Astrocyte (in vitro differentiated cells and primary cell): Measurements from ENCODE around the gene TEX54. TPM values are rescaled to one million over a fixed set of nuclear protein-coding genes. Genes with fewer than 3 reads are reported as not detected.

Experiments used
- DNase-seq: peaks from one replicate; pipeline ENCODE4 v3.0.0-alpha.2; 2010; ENCODE audit warnings: low read depth
- FAIRE-seq: peaks from 2 replicates; lab custom pipeline; 2011; peaks lifted over from hg19 to GRCh38; lab: Jason Lieb, UNC
- H2AFZ ChIP-seq: 2 replicates; pipeline ENCODE4 v1.6.0; 2012; ENCODE audit warnings: low read depth, low read length, inconsistent platforms
- H3K27ac ChIP-seq: 2 replicates; pipeline ENCODE4 v1.5.1; 2011; ENCODE audit warnings: low read depth, low read length, inconsistent platforms
- H3K27me3 ChIP-seq: 2 replicates; pipeline ENCODE4 v1.6.0; 2011; ENCODE audit warnings: low read length, inconsistent platforms; ENCODE audit not compliant: insufficient read depth
- H3K36me3 ChIP-seq: 2 replicates; pipeline ENCODE4 v1.5.1; 2011; ENCODE audit warnings: low read length, inconsistent platforms; ENCODE audit not compliant: insufficient read depth
- H3K4me1 ChIP-seq: 2 replicates; pipeline ENCODE4 v1.5.1; 2011; ENCODE audit warnings: low read length, inconsistent platforms; ENCODE audit not compliant: insufficient read depth
- H3K4me2 ChIP-seq: 2 replicates; pipeline ENCODE4 v1.6.0; 2012; ENCODE audit warnings: low read length, inconsistent platforms
- H3K4me3 ChIP-seq: 2 replicates; pipeline ENCODE4 v1.5.1; 2011; ENCODE audit warnings: low read depth, mild to moderate bottlenecking, low read length, inconsistent platforms; ENCODE audit not compliant: insufficient read depth
- H3K79me2 ChIP-seq: 2 replicates; pipeline ENCODE4 v1.6.0; 2012; ENCODE audit warnings: mild to moderate bottlenecking, low read length, inconsistent platforms; ENCODE audit not compliant: insufficient read depth
- H3K9ac ChIP-seq: 2 replicates; pipeline ENCODE4 v1.6.0; 2012; ENCODE audit warnings: mild to moderate bottlenecking, low read length, inconsistent platforms
- H3K9me3 ChIP-seq: 2 replicates; pipeline ENCODE4 v1.5.1; 2012; ENCODE audit warnings: low read depth, mild to moderate bottlenecking, low read length, inconsistent platforms; ENCODE audit not compliant: insufficient read depth
- H4K20me1 ChIP-seq: 2 replicates; pipeline ENCODE4 v1.6.0; 2012; ENCODE audit warnings: low read length, inconsistent platforms; ENCODE audit not compliant: insufficient read depth
- H3K27ac Mint-ChIP-seq: one replicate; pipeline ENCODE4 v1.8.0; 2021; ENCODE audit warnings: mild to moderate bottlenecking, mixed read lengths; ENCODE audit not compliant: unreplicated experiment
- H3K27me3 Mint-ChIP-seq: one replicate; pipeline ENCODE4 v1.8.0; 2021; ENCODE audit warnings: low read depth, mixed read lengths; ENCODE audit not compliant: unreplicated experiment
- H3K36me3 Mint-ChIP-seq: one replicate; pipeline ENCODE4 v1.8.0; 2021; ENCODE audit warnings: low read depth, mixed read lengths; ENCODE audit not compliant: unreplicated experiment
- H3K4me1 Mint-ChIP-seq: one replicate; pipeline ENCODE4 v1.8.0; 2021; ENCODE audit warnings: low read depth, mixed read lengths; ENCODE audit not compliant: unreplicated experiment
- H3K4me3 Mint-ChIP-seq: one replicate; pipeline ENCODE4 v1.8.0; 2021; ENCODE audit warnings: mild to moderate bottlenecking, moderate library complexity, mixed read lengths; ENCODE audit not compliant: unreplicated experiment
- H3K9me3 Mint-ChIP-seq: one replicate; pipeline ENCODE4 v1.8.0; 2021; ENCODE audit warnings: mild to moderate bottlenecking, mixed read lengths; ENCODE audit not compliant: unreplicated experiment
- EZH2 ChIP-seq: IDR thresholded peaks from 2 replicates; pipeline ENCODE4 v1.6.1; 2012; ENCODE audit warnings: mild to moderate bottlenecking, low read length, inconsistent platforms; ENCODE audit not compliant: insufficient read depth
- total RNA-seq: library from RNA; stranded (reverse); gene quantifications from 2 replicates; pipeline ENCODE4 v1.2.1, GENCODE V29; 2021
- TF ChIP-seq, protein P1 (sequence below): IDR thresholded peaks from 2 replicates; pipeline ENCODE4 v1.5.1; 2011; ENCODE audit warnings: low read depth, mild to moderate bottlenecking, inconsistent platforms, low read length, moderate library complexity; ENCODE audit not compliant: insufficient read depth

The TEX54 gene
- total RNA-seq, 1 donor from 2014 or later, result not detected

DNA sequence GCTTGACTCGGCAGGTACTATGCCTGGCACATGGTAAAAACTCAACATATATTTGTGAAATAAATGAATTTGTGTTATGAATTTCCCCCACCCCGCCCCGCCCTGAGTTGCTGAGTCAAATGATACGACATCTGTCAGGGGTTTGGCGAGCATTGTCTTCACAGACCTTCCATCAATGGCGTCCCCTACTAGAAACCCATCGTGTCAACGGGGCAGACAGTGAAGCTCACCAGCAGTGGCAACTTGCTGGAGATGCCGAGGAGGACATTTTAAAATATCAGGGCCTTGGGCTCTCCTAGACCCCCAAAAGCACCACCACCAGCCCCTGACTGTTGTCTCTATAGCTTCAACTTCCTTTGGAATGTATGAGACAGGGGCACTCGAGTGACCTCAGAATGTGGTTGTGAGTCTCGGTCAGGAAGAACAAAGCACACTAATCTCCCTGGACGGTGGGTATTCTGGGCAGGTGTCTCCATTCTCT, 26.6 kb downstream of the TEX54 start:
- peaks cover 24% of the 10 kb centered on the region for H3K4me1 Mint-ChIP-seq
- no peaks in the 10 kb centered on the region for H3K9me3 Mint-ChIP-seq
- Histone ChIP-seq H3K9me3 (no peaks in the 10 kb centered on the region), H3K4me3 (peak overlapping the region; percentile 85), H3K79me2 (peaks cover 40% of the 10 kb centered on the region), H3K27me3 (no peaks in the 10 kb centered on the region), H3K4me2 (peak overlapping the region; percentile 90), H3K36me3 (peaks cover 11% of the 10 kb centered on the region), H4K20me1 (peaks cover 38% of the 10 kb centered on the region), H3K27ac (peak overlapping the region; percentile 73), H2AFZ (peak overlapping the region; percentile 48), H3K9ac (peak overlapping the region; percentile 96), H3K4me1 (peaks cover 21% of the 10 kb centered on the region)
- no peaks in the 10 kb centered on the region for H3K27me3 Mint-ChIP-seq
- TF ChIP-seq, protein P1, sequence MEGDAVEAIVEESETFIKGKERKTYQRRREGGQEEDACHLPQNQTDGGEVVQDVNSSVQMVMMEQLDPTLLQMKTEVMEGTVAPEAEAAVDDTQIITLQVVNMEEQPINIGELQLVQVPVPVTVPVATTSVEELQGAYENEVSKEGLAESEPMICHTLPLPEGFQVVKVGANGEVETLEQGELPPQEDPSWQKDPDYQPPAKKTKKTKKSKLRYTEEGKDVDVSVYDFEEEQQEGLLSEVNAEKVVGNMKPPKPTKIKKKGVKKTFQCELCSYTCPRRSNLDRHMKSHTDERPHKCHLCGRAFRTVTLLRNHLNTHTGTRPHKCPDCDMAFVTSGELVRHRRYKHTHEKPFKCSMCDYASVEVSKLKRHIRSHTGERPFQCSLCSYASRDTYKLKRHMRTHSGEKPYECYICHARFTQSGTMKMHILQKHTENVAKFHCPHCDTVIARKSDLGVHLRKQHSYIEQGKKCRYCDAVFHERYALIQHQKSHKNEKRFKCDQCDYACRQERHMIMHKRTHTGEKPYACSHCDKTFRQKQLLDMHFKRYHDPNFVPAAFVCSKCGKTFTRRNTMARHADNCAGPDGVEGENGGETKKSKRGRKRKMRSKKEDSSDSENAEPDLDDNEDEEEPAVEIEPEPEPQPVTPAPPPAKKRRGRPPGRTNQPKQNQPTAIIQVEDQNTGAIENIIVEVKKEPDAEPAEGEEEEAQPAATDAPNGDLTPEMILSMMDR, result no peak
- no peak for TF ChIP-seq EZH2
- peak overlapping the region; percentile 92 for H3K27ac Mint-ChIP-seq
- H3K4me3 Mint-ChIP-seq, result peak overlapping the region; percentile 98
- peaks cover 26% of the 10 kb centered on the region for H3K36me3 Mint-ChIP-seq
- DNase-seq (peak; percentile 35), FAIRE-seq (no peak)

DNA sequence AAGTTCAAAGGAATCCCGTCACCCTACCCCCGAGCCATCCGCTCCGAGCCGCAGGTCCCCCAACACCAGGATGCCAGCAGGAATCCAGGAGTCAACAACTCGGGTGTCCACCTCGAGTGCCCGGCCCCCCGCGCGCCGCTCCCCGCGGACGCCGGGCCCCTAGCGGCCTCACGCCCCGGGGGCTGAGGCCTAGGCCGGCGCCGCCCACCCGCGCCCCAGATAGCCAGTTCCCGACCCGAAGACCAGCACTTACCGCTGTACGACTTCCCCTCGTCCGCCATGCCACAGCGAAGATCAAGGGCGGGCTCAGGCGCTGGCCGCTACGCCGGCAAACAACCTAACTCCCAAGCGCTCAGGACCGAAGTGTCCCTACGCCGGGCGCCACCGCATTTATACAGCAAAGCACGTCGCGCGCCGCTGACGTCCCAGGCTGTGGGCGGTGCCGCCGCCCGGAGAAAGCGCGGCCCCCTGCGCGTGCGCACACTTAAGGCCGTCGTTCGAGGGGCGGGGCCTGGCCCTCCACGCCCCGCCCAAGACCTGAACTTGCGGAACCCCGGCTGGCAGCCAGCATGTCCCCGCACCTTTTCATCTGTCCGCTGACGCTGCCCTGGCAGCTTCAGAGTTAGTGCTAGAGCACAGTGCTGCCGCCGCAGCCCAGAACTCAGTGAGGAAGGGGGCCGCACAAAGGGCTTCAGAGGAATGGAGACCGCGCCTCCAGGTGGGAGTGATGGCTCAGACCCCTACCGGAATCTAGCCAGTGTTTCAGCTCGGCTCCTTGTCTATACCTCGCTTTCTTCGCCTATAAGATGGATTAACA, 27.4 kb downstream of the TEX54 start, which contains the start of gene NXF1:
Gene NXF1, minus strand, starts transcription at position 365 of the 817 bp plus-strand sequence. Its CDS starts 84 bp downstream, at position 281.
- Histone ChIP-seq H3K4me3 (peak within 1 kb of the TSS; percentile 85), H3K9me3 (no peaks in the 10 kb centered on the region), H3K36me3 (peaks cover 14% of the 10 kb centered on the region), H3K27ac (peak within 1 kb of the TSS; percentile 73), H4K20me1 (peaks cover 41% of the 10 kb centered on the region), H2AFZ (peak within 1 kb of the TSS; percentile 48), H3K27me3 (no peaks in the 10 kb centered on the region), H3K79me2 (peaks cover 43% of the 10 kb centered on the region), H3K9ac (peak within 1 kb of the TSS; percentile 96), H3K4me1 (peaks cover 21% of the 10 kb centered on the region), H3K4me2 (peak within 1 kb of the TSS; percentile 90)
- peak within 1 kb of the TSS; percentile 94 for H3K27ac Mint-ChIP-seq
- peak within 1 kb of the TSS; percentile 98 for H3K4me3 Mint-ChIP-seq
- peak; percentile 75 for DNase-seq
- peaks cover 29% of the 10 kb centered on the region for H3K36me3 Mint-ChIP-seq
- peaks cover 24% of the 10 kb centered on the region for H3K4me1 Mint-ChIP-seq
- H3K9me3 Mint-ChIP-seq, result no peaks in the 10 kb centered on the region
- TF ChIP-seq EZH2, result no peak
- TF ChIP-seq, protein P1, result no peak
- FAIRE-seq, result no peak
- no peaks in the 10 kb centered on the region for H3K27me3 Mint-ChIP-seq
